ENCODE results near the gene DNASE2B.

The DNASE2B gene

DNA sequence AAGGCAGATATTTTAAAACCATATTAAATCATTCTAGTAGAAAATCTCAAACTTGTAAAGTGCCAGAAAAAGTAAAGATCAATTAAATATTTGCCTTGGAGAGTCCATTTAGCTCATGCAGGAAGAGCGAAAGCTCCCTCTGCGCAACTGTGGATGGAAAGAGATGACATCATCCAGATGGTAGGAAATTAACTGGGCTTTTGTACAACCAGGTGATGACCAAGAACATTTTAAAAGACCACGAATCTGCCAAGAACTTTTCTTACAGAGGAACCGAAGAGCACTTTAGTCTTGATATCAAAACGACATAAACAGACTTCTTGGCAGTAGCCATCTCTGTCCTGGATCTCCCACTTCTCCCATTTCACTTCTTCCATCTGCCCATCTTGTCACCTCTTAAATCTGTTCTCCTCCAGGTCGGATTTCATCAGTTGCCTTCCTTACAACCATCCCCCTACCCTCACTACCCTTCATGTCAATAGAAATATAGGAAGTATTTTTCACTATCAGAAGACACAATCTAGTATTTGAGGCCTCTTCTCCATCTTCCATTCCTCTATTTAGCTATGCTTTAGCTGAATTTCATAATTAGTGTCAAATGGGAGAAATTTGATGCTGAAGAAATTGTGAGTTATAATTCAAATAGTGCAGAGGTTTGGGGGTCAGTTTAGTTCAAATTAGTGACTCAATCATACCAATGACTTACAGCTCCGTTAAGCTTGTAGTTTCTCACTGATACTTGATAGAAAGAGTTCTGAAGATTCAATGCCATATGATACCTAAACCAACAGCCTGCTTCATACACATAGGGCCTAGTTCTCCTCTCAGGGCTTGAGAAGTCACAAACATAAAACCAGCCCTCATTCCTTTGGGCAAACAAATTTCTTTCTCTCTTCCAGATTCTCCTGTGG lies 22.0 kb upstream of the DNASE2B start:
- DNase-seq = no peak

GRCh38 chr1:84377480-84378095 lies 20.7 kb upstream of the DNASE2B start:
- no peak for DNase-seq

DNA sequence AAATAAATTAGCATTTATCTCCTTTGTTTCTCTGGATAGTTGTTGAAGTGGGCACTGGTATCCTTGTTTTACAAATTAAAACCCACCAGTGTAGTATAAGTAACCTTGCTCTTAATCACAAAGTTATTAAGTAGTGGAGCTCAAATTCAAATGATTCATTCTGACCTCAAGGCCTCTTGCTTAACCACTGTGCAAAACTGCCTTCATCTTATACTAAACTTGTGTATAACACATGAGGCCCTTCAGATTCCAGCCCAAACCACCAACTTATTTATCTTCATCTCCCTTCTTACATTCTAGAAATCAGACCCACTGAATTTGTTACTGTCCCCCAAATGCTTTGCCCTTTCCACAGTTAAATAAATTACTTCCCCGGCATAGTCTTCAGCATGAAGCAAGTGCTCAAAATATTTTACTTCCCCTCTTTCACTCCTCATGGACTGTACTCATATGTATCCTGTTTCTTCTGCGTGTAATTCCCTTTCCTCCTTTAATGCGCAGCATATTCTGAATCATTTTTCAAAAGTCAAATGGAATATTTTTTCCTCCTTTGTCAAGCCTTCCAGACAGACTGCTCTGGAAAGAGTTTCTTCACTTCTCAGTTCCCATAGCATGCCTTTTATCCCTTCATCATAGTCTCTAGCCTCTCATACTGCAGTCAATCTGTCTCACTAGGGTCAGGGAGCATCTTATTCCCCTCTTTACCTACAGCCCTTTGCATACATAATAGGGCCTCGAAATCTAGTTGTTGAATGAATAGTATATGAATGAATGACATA lies 19.0 kb upstream of the DNASE2B start:
- no peak for DNase-seq

- DNase-seq = no peak
These were observed 18.4 kb upstream of the DNASE2B start for GRCh38 chr1:84379917-84380180.

- no peak for DNase-seq
These were observed 16.2 kb upstream of the DNASE2B start for GRCh38 chr1:84382127-84382526.

- DNase-seq = no peak
These were observed 12.9 kb upstream of the DNASE2B start for GRCh38 chr1:84385347-84385746.

DNA sequence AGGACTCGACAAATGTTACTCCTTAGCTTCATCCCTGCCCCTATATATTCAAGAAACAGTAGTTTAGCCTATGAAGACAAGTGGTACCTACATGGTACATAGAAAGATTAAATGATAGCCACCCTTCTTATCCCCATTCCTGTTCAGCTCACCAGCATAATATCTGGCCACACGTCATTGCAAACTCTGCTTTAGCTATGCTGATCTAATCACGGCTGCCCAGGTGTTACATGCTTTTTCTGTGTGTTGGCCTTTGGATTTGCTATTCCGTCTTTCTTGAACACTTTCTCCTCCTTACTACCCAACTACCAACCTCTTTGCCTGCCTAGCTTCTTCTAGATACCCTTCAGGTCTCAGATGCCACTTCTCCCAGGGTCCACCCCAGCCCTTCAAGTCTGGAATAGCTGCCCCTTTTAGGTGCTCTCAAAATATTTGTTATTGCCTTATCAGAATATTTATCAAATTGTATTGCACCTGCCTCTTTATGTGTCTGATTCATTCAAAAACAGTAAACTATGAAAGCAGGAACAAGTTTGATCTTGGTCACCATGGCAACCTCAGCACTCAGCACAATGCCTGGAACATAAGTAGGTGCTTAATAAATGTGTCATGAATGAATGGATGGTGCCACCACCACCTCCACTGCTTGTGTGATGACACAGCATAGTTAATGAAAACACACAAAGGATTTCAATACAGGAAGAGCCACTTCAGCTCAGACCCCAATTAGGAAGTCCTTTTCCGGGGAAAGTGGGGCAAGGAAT lies 11.4 kb upstream of the DNASE2B start:
- DNase-seq = no peak

DNA sequence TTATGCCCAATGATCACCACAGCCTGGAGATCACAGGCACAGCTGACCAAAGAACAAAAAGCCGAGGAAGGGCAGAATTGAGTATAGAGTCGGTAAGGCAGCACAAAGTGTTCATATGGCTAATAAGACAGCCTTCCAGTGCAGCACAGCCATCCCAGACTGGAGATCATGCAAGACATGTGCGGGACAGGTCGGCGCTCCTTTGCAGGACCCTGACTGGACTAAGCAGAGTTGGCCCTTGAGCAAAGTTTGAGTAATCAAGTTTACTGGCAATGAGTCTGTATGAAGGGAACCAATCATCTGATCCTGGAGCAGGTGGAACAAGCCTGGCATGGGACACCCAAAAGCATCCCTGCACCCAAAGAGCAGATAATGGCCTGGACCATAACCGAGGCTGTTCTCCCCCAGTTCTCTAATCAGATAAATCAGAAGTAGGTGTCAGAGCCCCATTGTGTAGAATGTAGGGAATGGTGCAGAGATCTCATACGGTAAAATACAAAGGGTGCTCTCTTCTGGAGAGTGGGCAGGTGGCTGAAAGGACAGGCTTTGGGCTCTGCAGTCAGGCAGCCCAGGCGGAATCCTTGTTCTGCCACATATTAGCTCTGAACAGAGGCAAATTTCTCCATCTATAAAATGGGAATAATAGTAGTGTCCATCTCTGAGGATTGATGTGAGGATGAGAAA lies 10.7 kb upstream of the DNASE2B start:
- no peak for DNase-seq

GRCh38 chr1:84390226-84390625 lies 8.1 kb upstream of the DNASE2B start:
- no peak for DNase-seq

DNA sequence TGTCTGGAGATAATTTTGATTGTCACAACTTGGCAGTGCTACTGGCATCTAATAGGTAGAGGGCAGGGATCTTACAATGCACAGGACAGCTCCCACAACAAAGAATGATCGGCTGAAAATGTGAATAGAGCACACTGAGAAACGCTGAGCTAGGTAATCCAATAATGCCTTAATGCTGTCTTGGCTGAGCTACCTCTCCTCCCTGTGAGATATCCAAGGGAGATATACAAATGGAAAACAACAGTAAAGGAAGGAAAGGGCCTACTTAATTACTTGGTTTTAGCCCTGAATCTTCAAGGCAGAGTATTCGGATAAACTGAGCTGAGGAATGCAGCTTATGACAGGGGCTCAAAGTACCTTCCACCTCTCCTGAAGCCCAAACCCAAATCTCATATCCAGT lies 2.9 kb downstream of the DNASE2B start:
- DNase-seq = no peak

DNA sequence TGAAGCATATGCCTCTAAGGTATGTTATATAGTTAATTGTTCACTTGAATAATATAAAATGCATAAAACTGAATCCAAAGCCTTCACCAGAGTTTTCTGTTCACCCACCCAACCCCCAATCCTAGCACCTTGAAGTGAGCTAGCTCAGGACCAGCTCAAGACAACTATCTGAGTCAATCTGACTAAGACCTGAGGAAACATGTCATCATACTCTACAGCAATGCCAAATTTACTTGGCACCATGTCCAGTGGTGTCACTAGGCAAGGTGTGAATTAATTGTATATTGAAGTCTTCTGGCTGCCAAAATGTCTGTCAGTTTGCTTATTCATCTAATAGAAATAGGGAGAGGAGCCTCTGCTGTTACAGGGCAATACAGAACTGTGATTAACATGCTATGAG lies 3.8 kb downstream of the DNASE2B start:
- no peak for DNase-seq

DNA sequence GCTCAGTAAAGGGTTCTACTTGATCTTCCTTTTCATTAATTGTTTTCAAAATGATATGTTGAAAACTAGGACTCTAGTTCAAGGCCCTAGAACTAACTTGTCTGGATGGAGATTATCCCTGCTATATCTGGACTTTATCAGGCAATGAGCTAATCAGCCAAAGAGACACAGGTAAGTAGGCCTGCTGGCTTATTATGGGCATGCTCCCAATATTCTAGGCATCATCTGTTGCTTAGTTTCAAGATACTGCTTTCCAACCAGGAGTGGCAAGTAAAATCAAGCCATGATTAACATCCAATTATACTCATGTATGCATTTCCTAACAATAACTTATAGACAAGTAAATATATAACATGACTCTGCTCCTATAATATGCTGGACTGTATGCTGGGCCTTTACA lies 4.2 kb downstream of the DNASE2B start:
- no peak for DNase-seq

GRCh38 chr1:84403347-84403746 lies 5.1 kb downstream of the DNASE2B start:
- no peak for DNase-seq

- no peak for DNase-seq
These were observed 8.1 kb downstream of the DNASE2B start for GRCh38 chr1:84406346-84406861.

DNA sequence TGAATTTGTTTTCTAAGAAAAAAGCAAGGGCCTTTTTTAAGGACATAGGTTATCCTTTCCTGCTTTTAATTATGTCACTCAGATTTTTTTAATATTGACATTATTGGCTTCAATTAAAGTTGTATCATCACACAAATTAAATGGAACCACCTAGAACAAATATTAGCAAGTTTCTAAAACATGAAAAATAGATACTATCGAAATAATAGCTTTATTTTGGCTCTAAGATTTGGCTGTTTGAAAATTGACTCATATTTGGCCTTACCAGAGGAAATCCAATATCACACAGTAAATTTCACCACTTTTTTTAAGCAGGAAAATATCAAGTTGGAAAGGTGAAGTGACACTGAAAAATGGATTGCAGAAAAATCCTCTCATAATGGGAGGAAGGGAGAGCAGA lies 9.2 kb downstream of the DNASE2B start:
- no peak for DNase-seq

- DNase-seq = no peak
These were observed 9.7 kb downstream of the DNASE2B start for GRCh38 chr1:84407958-84408422.

DNA sequence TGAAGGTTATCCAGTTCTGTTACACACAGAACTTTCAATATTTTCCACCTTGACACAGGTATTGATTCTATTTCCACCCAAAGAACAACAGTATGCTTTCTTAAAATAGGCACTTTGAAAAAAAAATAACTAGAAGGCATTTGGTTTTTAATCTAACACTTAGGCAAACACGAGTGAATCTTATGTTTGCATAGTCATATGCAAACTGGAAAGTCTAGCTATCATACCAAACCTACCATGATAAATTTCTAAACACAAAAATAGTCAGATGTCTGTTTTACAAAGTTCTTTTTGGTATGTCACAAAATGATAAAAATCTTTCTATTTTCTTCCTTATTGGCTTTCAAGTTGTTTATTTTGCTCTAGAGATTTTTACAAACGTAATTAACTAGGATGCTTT lies 11.6 kb downstream of the DNASE2B start:
- no peak for DNase-seq

GRCh38 chr1:84410328-84411095 lies 12.2 kb downstream of the DNASE2B start:
- DNase-seq = no peak

DNA sequence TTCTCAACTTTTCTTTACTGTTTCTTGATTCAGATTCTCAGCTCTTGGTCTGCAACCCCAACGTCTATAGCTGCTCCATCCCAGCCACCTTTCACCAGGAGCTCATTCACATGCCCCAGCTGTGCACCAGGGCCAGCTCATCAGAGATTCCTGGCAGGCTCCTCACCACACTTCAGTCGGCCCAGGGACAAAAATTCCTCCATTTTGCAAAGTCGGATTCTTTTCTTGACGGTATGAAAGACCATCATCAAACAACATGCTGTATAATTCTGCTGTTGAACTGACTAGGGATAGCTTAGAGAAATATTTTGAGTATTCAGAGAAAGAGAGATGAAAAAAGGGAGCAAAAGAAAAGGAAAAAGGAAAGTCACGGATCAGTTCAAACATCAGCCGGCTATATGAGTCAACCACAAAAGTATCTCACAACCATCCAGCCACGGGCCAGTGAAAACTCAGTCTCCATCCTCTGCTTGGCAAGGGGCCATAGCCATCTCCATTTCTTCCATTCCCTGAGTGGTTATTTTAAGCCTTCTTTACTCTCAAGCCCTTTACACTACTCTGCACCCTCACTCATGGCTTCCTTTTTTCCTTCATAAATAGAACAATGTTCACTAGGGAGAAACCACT lies 14.1 kb downstream of the DNASE2B start:
- DNase-seq = peak; percentile 50

GRCh38 chr1:84415396-84415795 lies 17.1 kb downstream of the DNASE2B start:
- DNase-seq = no peak

- DNase-seq = no peak
These were observed 24.6 kb downstream of the DNASE2B start for GRCh38 chr1:84422909-84423308.

All from NCI-H187 treated with DMSO at 0.1 percent for 48 hours (cell line).